PC-9 (cell line): Measurements from ENCODE around the gene EHMT1. TPM values are rescaled to one million over a fixed set of nuclear protein-coding genes. Genes with fewer than 3 reads are reported as not detected.

Experiments
- BruUV-seq: library from RNA; stranded (reverse); fragments of 400-500 nt; replicated peaks from 2 replicates; lab custom pipeline; 2021; lab: Mats Ljungman, UMichigan
- CTCF ChIA-PET: fragments of 300-600 bp; sonication (Branson Sonifier 250); formaldehyde crosslinking; loops from one replicate; lab custom pipeline; 2022; ENCODE audit warnings: antibody characterized with exemption; lab: Charles Lee
- POLR2A ChIA-PET: fragments of 300-600 bp; sonication (Branson Sonifier 250); formaldehyde crosslinking; loops from one replicate; lab custom pipeline; 2022; ENCODE audit warnings: antibody characterized with exemption; ENCODE audit not compliant: unreplicated experiment; lab: Charles Lee
- DNase-seq, 2 experiments: peaks; one replicate each; pipeline versions ENCODE4 v3.0.0 to v3.0.0-alpha.2; 2015 to 2022; ENCODE audit warnings: mixed read lengths in 1 of 2
- H2AFZ ChIP-seq: fragments of 200-600 bp; sonication (generic); 2 replicates; pipeline ENCODE4 v1.8.1; 2017; ENCODE audit warnings: antibody characterized with exemption
- H3F3A ChIP-seq: fragments of 200-600 bp; sonication (generic); 2 replicates; pipeline ENCODE4 v1.8.1; 2017; ENCODE audit warnings: antibody characterized with exemption, mild to moderate bottlenecking, low read depth; ENCODE audit not compliant: insufficient read depth
- H3K27ac ChIP-seq: fragments of 200-600 bp; sonication (generic); 2 replicates; pipeline ENCODE4 v1.6.1; 2016; ENCODE audit warnings: mixed run types
- H3K27me3 ChIP-seq: fragments of 200-600 bp; sonication (generic); 2 replicates; pipeline ENCODE4 v1.6.1; 2016; ENCODE audit warnings: low read depth, mixed run types; ENCODE audit not compliant: insufficient read depth
- H3K36me3 ChIP-seq: fragments of 200-600 bp; sonication (generic); 2 replicates; pipeline ENCODE4 v1.6.1; 2016; ENCODE audit warnings: low read depth, mixed run types
- H3K4me1 ChIP-seq: fragments of 200-600 bp; sonication (generic); replicated peaks from 2 replicates; pipeline ENCODE4 v1.6.1; 2016; ENCODE audit warnings: mixed run types; ENCODE audit not compliant: insufficient read depth
- H3K4me2 ChIP-seq: fragments of 200-600 bp; sonication (generic); 2 replicates; pipeline ENCODE4 v1.6.1; 2017; ENCODE audit warnings: mixed run types
- H3K4me3 ChIP-seq: fragments of 200-600 bp; sonication (generic); 2 replicates; pipeline ENCODE4 v1.6.1; 2016; ENCODE audit warnings: mixed run types
- H3K79me2 ChIP-seq: fragments of 200-600 bp; sonication (generic); 2 replicates; pipeline ENCODE4 v1.6.1; 2017; ENCODE audit warnings: low read depth, mixed run types
- H3K9me2 ChIP-seq: fragments of 200-600 bp; sonication (generic); 2 replicates; pipeline ENCODE4 v1.8.1; 2017; ENCODE audit warnings: mild to moderate bottlenecking; ENCODE audit not compliant: insufficient read depth
- H3K9me3 ChIP-seq: fragments of 200-600 bp; sonication (generic); 2 replicates; pipeline ENCODE4 v1.8.1; 2016; ENCODE audit warnings: low read depth; ENCODE audit not compliant: insufficient read depth
- H4K20me1 ChIP-seq: fragments of 200-600 bp; sonication (generic); 2 replicates; pipeline ENCODE4 v1.8.1; 2017; ENCODE audit not compliant: insufficient read depth
- EZH2 ChIP-seq: fragments of 200-600 bp; sonication (generic); IDR thresholded peaks from 2 replicates; pipeline ENCODE4 v1.8.0; 2017; ENCODE audit warnings: antibody characterized with exemption, low read depth
- intact Hi-C: fragments of 100-400 bp; cut with micrococcal nuclease; formaldehyde crosslinking; loops from one replicate; pipeline ENCODE4 v1.10.0; 2022; ENCODE audit not compliant: unreplicated experiment
- total RNA-seq: library from RNA; stranded (reverse); gene quantifications from 2 replicates; pipeline ENCODE4 v1.2.3, GENCODE V29; 2021
- TF ChIP-seq, protein P1 (sequence below): fragments of 200-600 bp; sonication (generic); conservative IDR thresholded peaks from 2 replicates; pipeline ENCODE4 v1.6.1; 2017; ENCODE audit warnings: mixed run types, antibody characterized with exemption, mild to moderate bottlenecking, moderate library complexity

EHMT1 gene
- total RNA-seq, 1 experiment from 2014 or later, result 116 TPM

DNA sequence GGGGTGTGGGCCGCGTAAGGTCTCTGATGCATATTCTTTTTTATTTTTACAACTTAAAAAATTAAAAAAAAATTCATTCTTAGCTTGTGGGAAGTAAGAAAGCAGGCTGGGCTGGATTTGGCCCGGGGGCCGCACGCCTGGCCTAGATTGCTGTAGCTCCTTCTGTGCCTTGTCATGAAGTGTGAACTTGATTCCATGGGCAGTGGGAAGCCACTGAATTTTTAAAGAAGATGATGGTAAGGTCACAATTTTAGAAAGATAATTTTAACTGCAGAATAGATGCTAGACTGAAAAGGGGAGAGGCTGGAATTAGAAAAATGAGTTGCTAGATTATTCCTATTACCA, 56.1 kb downstream of the EHMT1 start:
- Histone ChIP-seq H3F3A (peaks cover 11% of the 10 kb centered on the region; the same call in 1 of the 2 replicates), H3K27ac (no peak overlapping the region), H3K79me2 (peaks cover 56% of the 10 kb centered on the region), H3K4me3 (no peak overlapping the region), H3K36me3 (no peaks in the 10 kb centered on the region), H3K9me3 (no peaks in the 10 kb centered on the region), H4K20me1 (peaks cover 59% of the 10 kb centered on the region), H2AFZ (no peak overlapping the region), H3K4me2 (no peak overlapping the region), H3K27me3 (no peaks in the 10 kb centered on the region), H3K9me2 (no peaks in the 10 kb centered on the region), H3K4me1 (no peaks in the 10 kb centered on the region)
- intact Hi-C loops, result loop anchor here (10.0 kb wide), 1 partner anchor 70 kb away; no protein-coding TSS in a partner anchor
- POLR2A ChIA-PET, result no interaction called here
- no peak for TF ChIP-seq EZH2
- TF ChIP-seq, protein P1, sequence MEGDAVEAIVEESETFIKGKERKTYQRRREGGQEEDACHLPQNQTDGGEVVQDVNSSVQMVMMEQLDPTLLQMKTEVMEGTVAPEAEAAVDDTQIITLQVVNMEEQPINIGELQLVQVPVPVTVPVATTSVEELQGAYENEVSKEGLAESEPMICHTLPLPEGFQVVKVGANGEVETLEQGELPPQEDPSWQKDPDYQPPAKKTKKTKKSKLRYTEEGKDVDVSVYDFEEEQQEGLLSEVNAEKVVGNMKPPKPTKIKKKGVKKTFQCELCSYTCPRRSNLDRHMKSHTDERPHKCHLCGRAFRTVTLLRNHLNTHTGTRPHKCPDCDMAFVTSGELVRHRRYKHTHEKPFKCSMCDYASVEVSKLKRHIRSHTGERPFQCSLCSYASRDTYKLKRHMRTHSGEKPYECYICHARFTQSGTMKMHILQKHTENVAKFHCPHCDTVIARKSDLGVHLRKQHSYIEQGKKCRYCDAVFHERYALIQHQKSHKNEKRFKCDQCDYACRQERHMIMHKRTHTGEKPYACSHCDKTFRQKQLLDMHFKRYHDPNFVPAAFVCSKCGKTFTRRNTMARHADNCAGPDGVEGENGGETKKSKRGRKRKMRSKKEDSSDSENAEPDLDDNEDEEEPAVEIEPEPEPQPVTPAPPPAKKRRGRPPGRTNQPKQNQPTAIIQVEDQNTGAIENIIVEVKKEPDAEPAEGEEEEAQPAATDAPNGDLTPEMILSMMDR, result no peak
- no peak for DNase-seq
- CTCF ChIA-PET, result interaction anchor here (0.6 kb wide), 2 partner anchors 21 to 938 kb away, joined by 4 to 17 read pairs; no protein-coding TSS in a partner anchor
- BruUV-seq, result no TSS peak

DNA sequence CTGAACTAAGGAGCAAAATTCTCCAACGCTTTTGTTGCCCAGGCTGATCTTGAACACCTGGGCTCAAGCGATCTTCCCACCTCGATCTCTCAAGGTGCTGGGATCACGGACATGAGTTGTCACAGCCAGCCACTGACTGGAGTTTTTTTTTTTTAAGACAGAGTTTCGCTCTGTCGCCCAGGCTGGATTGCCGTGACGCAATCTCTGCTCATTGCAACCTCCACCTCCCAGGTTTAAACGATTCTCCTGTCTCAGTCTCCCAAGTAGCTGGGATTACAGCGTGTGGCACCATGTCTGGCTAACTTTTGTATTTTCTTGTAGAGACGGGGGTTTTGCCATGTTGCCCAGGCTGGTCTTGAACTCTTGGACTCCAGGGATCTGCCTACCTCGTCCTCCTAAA, 58.2 kb downstream of the EHMT1 start:
- BruUV-seq, result no TSS peak
- Histone ChIP-seq H3K4me2 (no peak overlapping the region), H2AFZ (no peak overlapping the region), H3K9me3 (no peaks in the 10 kb centered on the region), H3K79me2 (peaks cover 75% of the 10 kb centered on the region), H4K20me1 (peaks cover 73% of the 10 kb centered on the region), H3K27ac (no peak overlapping the region), H3K9me2 (no peaks in the 10 kb centered on the region), H3K4me1 (no peaks in the 10 kb centered on the region), H3K27me3 (no peaks in the 10 kb centered on the region), H3K4me3 (no peak overlapping the region), H3F3A (peaks cover 7% of the 10 kb centered on the region; the same call in 1 of the 2 replicates), H3K36me3 (no peaks in the 10 kb centered on the region)
- intact Hi-C loops, result loop anchor here (10.0 kb wide), 1 partner anchor 68 kb away; no protein-coding TSS in a partner anchor
- ChIA-PET CTCF (no interaction called here), POLR2A (no interaction called here)
- DNase-seq, result no peak
- TF ChIP-seq, protein P1, result no peak
- TF ChIP-seq EZH2, result no peak

DNA sequence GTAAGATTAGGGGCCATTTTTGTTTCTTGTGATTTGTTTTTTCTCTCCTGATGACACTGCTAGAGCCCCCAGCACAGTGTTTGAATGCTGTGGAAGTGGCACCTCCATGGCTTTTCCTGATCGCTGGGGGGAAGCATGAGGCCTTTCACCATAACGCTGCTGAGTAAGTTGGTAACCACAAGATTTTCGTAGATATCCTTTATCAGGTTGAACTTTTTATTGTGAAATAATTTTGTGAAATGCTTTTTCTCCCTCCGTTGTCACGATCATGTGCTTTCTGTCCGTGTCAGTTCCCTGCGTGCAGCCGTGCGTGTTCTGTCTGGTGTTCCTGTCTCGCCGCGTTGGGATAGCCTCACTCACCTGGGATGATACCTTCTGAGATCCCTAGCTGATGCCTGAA, 59.4 kb downstream of the EHMT1 start:
- CTCF ChIA-PET, result no interaction called here
- POLR2A ChIA-PET, result no interaction called here
- peaks cover 82% of the 10 kb centered on the region for H3K79me2 ChIP-seq
- no peaks in the 10 kb centered on the region for H3K4me1 ChIP-seq
- intact Hi-C loops, result loop anchor here (10.0 kb wide), 1 partner anchor 67 kb away; no protein-coding TSS in a partner anchor
- H3K36me3 ChIP-seq, result no peaks in the 10 kb centered on the region
- H3K27me3 ChIP-seq, result no peaks in the 10 kb centered on the region
- no peaks in the 10 kb centered on the region; the same call in 1 of the 2 replicates for H3F3A ChIP-seq
- no peak overlapping the region for H2AFZ ChIP-seq
- H4K20me1 ChIP-seq, result peaks cover 74% of the 10 kb centered on the region
- no peaks in the 10 kb centered on the region for H3K9me3 ChIP-seq
- H3K4me2 ChIP-seq, result no peak overlapping the region
- no peak overlapping the region for H3K4me3 ChIP-seq
- no peaks in the 10 kb centered on the region for H3K9me2 ChIP-seq
- no peak for TF ChIP-seq EZH2
- H3K27ac ChIP-seq, result no peak overlapping the region
- DNase-seq, result no peak
- BruUV-seq, result no TSS peak

DNA sequence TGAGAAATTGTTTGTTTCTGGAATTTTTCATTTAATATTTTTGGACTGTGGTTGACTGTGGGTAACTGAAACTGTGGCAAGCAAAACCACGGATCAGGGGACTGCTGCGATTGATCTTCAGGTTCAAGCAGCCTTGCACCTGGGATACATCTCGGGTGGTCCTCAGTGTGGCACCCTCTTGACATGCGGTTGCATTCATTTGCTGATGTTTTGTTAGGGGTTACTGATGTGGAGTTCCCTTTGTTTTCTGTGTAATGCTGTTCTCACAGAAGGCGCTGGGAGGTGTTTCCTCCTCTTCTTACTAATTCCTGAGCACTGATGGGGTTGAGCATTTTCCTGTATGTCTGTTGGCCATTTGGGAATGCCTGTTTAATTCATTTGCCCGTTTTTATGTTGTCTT, 60.4 kb downstream of the EHMT1 start:
- BruUV-seq, result no TSS peak
- no peaks in the 10 kb centered on the region for H3K4me1 ChIP-seq
- POLR2A ChIA-PET, result no interaction called here
- H4K20me1 ChIP-seq, result peaks cover 67% of the 10 kb centered on the region
- H3K27ac ChIP-seq, result no peak overlapping the region
- no peaks in the 10 kb centered on the region for H3K9me2 ChIP-seq
- CTCF ChIA-PET, result no interaction called here
- intact Hi-C loops, result loop anchor here (10.0 kb wide), 1 partner anchor 66 kb away; no protein-coding TSS in a partner anchor
- no peaks in the 10 kb centered on the region for H3K36me3 ChIP-seq
- H3K27me3 ChIP-seq, result no peaks in the 10 kb centered on the region
- peaks cover 80% of the 10 kb centered on the region for H3K79me2 ChIP-seq
- H3K4me2 ChIP-seq, result no peak overlapping the region
- H2AFZ ChIP-seq, result no peak overlapping the region
- DNase-seq, result no peak
- no peaks in the 10 kb centered on the region; the same call in 1 of the 2 replicates for H3F3A ChIP-seq
- TF ChIP-seq, protein P1, result no peak
- no peak for TF ChIP-seq EZH2
- no peaks in the 10 kb centered on the region for H3K9me3 ChIP-seq
- no peak overlapping the region for H3K4me3 ChIP-seq
